ENCODE measurements around the gene ELMO3.

Gene ELMO3

DNA sequence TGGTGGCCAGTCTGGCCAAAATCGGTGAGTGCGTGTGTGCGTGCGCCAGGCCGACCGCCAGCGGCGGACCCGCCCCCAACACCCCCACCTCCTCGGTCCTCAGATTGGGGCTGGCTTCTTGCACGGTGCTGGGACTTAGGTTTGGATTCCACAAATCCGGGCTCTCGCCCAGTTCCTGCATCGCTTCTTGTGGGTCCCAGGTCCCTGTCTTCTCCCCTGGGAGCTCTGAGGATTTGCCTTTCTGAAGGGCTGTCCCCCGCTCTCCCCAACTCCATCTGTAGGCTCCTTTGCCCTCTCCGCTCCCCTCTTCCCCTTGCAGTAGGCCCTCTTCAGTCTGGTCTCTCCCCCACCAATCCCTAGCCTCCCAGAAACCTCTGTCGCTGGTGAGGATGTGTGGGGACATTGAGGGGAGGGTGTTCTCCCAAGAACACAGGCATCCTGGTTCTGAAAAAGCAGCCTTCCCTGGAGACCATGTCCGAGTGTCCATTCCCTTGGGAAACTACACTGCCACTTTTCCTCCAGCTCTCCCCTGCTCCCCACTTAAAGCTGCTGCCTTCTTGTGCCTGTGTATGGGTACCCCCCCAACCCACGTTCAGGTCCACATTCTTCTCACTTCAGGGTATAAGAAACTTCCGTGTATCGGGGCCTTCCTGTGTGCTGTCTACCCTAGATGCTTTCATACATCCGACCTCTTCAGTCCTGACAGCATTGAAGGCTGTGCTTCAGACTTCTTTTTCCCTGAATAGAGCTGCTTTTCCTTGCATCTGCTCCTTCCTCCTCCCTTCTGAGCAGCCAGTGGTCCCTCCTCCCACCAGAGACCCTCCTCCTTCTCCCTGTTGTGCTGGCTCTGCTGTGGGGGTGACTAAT is 50.5 kb downstream of the ELMO3 start:
- TF ChIP-seq POLR2AphosphoS5 (IDR thresholded peaks at IDR 0.05; ENCODE audit: low read depth, low read length) (no peak), SPI1 (IDR thresholded peaks at IDR 0.05; ENCODE audit: low read depth, low read length) (no peak), POLR2A (IDR thresholded peaks at IDR 0.05; ENCODE audit: low read depth, low read length) (no peak), POU2F2 (IDR thresholded peaks at IDR 0.05; ENCODE audit: low read depth, low read length) (no peak), PAX5 (IDR thresholded peaks at IDR 0.05; ENCODE audit: insufficient read depth, low read length, severe bottlenecking) (no peak), TAF1 (IDR thresholded peaks at IDR 0.05; ENCODE audit: low read depth, low read length) (no peak)
- FAIRE-seq (peak; percentile 57), DNase-seq (ENCODE audit: insufficient read length, low spot score) (no peak)

DNA sequence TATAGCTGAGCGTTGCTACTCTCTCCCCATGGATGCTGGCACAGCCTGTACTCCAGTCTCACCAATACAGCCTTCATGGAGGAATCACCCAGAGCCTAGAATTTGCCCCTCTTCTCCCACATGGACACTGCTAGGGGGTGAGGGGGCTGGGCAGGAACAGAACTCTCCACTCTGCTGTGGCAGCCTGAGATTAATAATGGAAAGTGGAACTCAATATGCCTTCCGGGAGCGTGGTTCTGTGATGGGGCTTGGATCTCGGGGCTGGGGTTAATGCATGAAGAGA is 51.1 kb downstream of the ELMO3 start:
- no peak for TF ChIP-seq POLR2AphosphoS5 (IDR thresholded peaks at IDR 0.05; ENCODE audit: low read depth, low read length)
- TF ChIP-seq SPI1 (IDR thresholded peaks at IDR 0.05; ENCODE audit: low read depth, low read length) = no peak
- TF ChIP-seq TAF1 (IDR thresholded peaks at IDR 0.05; ENCODE audit: low read depth, low read length) = no peak
- TF ChIP-seq POLR2A (IDR thresholded peaks at IDR 0.05; ENCODE audit: low read depth, low read length) = no peak
- TF ChIP-seq POU2F2 (IDR thresholded peaks at IDR 0.05; ENCODE audit: low read depth, low read length) = no peak
- no peak for TF ChIP-seq PAX5 (IDR thresholded peaks at IDR 0.05; ENCODE audit: insufficient read depth, low read length, severe bottlenecking)
- DNase-seq (ENCODE audit: insufficient read length, low spot score) (no peak), FAIRE-seq (no peak)

DNA sequence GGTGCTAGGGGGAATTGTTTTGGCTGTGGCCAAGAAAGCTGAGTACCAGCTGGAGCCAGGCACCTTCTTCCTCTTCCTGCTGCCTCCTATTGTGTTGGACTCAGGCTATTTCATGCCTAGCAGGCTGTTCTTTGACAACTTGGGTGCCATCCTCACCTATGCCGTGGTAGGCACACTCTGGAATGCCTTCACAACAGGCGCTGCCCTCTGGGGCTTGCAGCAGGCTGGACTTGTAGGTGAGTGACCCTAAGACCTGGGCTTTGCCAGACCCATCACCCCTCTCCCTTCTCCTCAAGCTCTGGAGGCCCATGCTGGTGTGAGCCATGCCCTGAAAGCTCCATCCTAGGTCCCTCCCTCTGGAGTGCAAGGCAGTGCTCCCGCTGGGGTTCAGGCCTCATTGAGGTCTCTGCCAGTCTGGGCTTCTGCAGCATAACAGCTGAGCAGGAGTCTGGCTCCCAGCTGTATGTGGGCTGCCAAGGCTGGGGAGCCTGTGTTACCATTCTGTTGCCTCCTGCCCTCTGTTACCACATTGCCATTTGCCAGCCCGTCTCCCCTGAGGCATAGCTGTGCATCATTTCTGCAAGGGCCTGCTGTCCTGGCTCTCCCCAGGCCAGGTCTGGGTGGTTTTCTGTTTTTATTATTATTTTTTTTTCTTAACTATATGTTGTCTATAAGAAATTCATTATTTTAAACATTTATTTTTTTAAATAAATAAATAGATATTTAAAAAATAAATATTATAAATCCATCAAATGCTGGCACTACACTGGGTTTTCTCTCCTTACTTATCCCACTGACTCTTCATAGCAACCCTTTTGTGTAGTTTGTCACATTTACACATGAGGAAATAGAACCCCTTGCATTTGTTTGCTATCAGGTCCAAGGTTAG is 53.9 kb downstream of the ELMO3 start:
- FAIRE-seq (no peak), DNase-seq (ENCODE audit: insufficient read length, low spot score) (no peak)

More for the DNA sequence above, 53.9 kb downstream of the ELMO3 start:
- TF ChIP-seq SPI1 (IDR thresholded peaks at IDR 0.05; ENCODE audit: low read depth, low read length) = no peak
- no peak for TF ChIP-seq TAF1 (IDR thresholded peaks at IDR 0.05; ENCODE audit: low read depth, low read length)
- no peak for TF ChIP-seq POU2F2 (IDR thresholded peaks at IDR 0.05; ENCODE audit: low read depth, low read length)
- no peak for TF ChIP-seq POLR2A (IDR thresholded peaks at IDR 0.05; ENCODE audit: low read depth, low read length)
- TF ChIP-seq POLR2AphosphoS5 (IDR thresholded peaks at IDR 0.05; ENCODE audit: low read depth, low read length) = no peak
- TF ChIP-seq PAX5 (IDR thresholded peaks at IDR 0.05; ENCODE audit: insufficient read depth, low read length, severe bottlenecking) = no peak
